BE2C (cell line): ENCODE measurements around the gene RTL5.

ENCODE experiments used
- DNase-seq: peaks from one replicate; pipeline ENCODE4 v3.0.0-alpha.2; 2020
- H3K27me3 ChIP-seq: fragments of 250-450 bp; sonication (Bioruptor Pico); 2 replicates; pipeline ENCODE4 v1.5.1; 2020; ENCODE audit warnings: mild to moderate bottlenecking
- H3K36me3 ChIP-seq: fragments of 250-450 bp; sonication (Bioruptor Pico); 2 replicates; pipeline ENCODE4 v1.5.1; 2020; ENCODE audit warnings: mild to moderate bottlenecking
- H3K4me1 ChIP-seq: fragments of 250-450 bp; sonication (Bioruptor Pico); 2 replicates; pipeline ENCODE4 v1.5.1; 2020
- H3K4me3 ChIP-seq: 2 replicates; pipeline ENCODE4 v1.5.1; 2011; ENCODE audit warnings: low read depth, low read length
- H3K9me3 ChIP-seq: fragments of 250-450 bp; sonication (Bioruptor Pico); 2 replicates; pipeline ENCODE4 v1.5.1; 2020
- TF ChIP-seq, protein P1 (sequence below): IDR thresholded peaks from 2 replicates; pipeline ENCODE4 v1.5.1; 2012; ENCODE audit warnings: mild to moderate bottlenecking, low read depth, low read length

RTL5 gene

DNA sequence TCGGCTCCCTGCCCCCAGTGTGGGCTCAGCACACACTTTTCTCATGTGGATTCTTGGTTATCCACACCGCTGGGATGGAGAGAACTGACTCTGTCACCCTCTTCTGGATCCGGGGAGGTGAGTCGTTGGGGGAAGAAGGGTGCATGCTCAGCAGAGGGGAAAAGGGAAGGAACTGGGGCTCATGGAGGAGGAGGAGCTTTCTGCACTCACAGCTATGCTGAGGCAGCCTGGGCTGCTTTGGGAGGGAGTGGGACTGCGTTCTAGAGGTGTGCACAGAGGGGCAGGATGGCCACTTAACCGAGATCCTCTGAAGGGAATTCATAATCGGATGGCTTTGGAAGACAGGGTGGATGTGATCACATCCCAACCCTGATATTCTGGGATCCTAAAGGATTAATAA lies 51.6 kb downstream of the RTL5 start:
- Histone ChIP-seq H3K4me1 (peaks cover 42% of the 10 kb centered on the region), H3K9me3 (no peaks in the 10 kb centered on the region), H3K27me3 (no peaks in the 10 kb centered on the region), H3K4me3 (peak overlapping the region; percentile 41), H3K36me3 (peaks cover 4% of the 10 kb centered on the region)
- no peak for DNase-seq
- TF ChIP-seq, protein P1, sequence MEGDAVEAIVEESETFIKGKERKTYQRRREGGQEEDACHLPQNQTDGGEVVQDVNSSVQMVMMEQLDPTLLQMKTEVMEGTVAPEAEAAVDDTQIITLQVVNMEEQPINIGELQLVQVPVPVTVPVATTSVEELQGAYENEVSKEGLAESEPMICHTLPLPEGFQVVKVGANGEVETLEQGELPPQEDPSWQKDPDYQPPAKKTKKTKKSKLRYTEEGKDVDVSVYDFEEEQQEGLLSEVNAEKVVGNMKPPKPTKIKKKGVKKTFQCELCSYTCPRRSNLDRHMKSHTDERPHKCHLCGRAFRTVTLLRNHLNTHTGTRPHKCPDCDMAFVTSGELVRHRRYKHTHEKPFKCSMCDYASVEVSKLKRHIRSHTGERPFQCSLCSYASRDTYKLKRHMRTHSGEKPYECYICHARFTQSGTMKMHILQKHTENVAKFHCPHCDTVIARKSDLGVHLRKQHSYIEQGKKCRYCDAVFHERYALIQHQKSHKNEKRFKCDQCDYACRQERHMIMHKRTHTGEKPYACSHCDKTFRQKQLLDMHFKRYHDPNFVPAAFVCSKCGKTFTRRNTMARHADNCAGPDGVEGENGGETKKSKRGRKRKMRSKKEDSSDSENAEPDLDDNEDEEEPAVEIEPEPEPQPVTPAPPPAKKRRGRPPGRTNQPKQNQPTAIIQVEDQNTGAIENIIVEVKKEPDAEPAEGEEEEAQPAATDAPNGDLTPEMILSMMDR = no peak

DNA sequence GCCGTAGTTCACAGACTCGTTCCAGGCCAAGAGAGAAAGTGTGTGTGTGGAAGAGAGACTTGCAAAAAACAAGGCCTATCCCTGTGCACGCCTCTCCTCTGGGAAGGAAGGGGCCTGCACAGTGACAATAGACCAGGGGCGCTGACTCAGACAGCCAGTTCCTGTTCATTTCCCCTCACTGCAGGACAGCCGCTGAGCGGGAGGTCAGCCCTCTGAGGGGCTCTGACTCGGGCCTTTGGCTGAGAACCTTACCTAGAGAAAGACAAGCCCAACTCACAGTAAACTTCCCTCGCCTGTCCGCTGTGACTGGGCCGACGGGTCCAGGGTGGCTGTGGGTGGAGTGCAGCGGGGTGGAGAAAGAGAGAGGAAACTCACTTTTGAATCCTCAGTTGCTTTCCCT lies 52.1 kb downstream of the RTL5 start:
- Histone ChIP-seq H3K4me1 (peaks cover 40% of the 10 kb centered on the region), H3K4me3 (peak overlapping the region; percentile 41), H3K9me3 (no peaks in the 10 kb centered on the region), H3K27me3 (no peaks in the 10 kb centered on the region), H3K36me3 (peaks cover 4% of the 10 kb centered on the region)
- TF ChIP-seq, protein P1 = no peak
- peak; percentile 26 for DNase-seq

GRCh38 chrX:72078411-72078810 lies 53.3 kb downstream of the RTL5 start:
- no peak for DNase-seq
- TF ChIP-seq, protein P1 = no peak
- H3K9me3 ChIP-seq = no peaks in the 10 kb centered on the region
- H3K36me3 ChIP-seq = peaks cover 4% of the 10 kb centered on the region
- no peak overlapping the region for H3K4me3 ChIP-seq
- H3K4me1 ChIP-seq = peaks cover 39% of the 10 kb centered on the region
- no peaks in the 10 kb centered on the region for H3K27me3 ChIP-seq
